GM19463 (cell line): ENCODE measurements around the gene SLC25A27.

Source experiments
- ATAC-seq: cut with Tn5 transposase; IDR thresholded peaks from one replicate; pipeline ENCODE4 v1.9.1; 2021; ENCODE audit warnings: mild to moderate bottlenecking, moderate library complexity; ENCODE audit not compliant: unreplicated experiment

Gene SLC25A27

DNA sequence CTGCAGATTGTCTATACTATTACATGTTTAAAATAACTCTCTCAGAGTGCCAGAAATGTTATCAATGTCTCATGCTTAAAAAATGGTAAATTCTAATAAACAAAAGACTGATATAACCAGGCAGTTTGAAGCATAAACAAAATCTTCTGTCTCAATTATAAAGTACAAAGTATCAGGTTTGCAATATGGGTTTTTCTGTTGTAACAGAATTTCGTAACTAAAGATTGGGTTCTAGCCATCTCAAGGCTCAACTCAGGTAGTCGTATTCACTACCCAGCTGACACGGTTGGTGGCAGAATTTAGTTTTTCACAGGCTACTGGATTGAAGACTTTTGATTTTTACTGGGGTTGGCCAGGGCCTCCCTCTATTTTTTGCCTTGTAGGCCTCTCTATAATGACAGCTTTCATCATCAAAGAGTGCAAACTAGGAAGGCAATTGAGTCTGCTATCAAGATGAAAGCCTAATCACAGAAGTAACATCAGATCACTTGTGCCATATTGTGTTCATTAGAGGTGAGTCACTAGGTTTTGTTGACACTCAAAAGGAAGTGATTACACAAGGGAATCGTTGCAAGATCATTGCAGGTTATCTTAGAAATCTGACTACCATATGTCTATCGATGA, 3.8 kb upstream of the SLC25A27 start:
- ATAC-seq: no peak

DNA sequence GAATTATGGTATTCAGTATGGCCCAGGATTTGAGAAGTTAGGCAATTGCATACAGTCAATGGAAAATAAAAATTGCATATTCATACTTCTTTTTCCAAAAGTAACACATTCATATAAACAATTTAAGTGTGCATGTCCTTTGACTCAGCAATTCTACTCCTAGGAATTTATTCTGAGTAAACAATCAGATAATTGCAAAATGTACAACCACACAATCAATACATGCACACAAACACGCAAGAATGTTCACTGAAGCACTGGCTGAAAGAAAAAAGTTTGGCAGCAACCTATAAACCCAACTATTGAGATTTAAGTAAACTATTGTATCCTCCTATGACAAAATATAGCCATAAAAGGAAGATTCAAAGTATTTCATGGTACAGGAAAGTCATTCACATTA, 1.8 kb upstream of the SLC25A27 start:
- ATAC-seq: no peak

DNA sequence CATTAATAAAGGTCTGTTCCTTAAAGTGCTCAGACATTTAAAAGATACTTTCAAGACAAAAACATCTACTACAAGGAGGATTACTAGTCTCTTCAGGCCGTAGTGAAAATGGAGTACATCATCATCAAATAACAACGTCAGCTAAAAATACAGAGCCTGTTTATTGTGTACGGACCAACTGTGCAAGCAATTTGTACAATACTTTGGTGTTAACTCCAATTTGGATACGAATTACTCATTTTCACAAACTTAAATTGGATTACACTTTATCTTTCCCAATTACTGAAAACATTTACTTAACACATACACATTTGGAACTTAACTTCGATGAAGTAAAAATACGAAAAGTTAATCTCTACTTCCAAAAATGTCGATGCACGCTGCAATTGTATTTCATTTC, 959 bp upstream of the SLC25A27 start:
- ATAC-seq: no peak

DNA sequence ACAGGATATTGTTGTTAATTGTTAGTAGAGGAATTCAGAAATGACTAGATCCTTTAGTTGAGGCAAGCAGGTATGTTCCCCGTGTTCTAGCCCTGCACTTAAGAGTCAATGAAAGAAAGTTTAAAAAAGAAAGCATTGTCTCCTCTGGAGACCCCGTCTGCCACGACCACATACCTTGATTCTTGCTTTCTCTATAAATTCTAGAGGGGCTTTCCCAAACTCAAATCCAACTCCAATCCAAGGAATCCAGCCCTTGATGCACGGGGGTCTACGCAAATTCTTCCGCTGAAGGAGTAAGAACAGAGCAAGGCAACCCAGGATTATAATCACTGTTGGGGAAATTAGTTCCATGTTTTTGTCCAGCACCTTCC, 558 bp upstream of the SLC25A27 start:
- ATAC-seq: no peak

DNA sequence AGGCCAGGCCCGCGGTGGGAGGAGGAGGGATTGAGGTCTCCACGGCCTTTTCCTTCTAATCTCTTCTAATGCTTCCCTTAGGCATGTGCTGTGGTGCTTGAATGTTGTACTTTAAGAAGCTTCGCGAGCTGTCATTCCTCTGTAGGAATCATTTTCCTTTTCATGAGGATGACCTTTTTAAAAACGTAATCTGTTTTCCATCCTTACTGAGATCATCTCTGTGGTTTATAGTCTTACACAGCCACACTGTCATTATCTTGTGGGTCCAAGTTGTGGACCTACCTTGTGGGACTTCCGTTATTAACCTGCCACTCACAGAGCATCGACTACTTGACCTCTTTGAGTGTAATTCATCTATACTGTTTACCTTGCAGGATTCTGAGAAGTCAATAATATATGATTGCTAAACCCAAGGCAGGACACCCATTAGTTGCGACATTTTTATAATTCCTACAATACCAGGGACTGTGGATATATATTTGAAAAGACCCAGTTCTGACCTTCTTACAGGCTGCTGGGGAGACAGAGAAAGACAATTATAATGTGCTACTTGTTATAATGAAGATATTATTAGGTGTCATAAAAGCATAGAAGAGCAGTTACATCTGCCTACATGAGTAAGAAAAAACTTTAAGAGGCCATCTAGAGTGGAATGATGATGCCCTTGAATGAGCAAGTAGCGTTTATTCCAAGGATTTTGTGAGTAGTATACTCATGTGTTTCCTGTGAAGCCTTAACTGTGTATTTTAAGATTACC, 842 bp downstream of the SLC25A27 start:
- no peak for ATAC-seq

DNA sequence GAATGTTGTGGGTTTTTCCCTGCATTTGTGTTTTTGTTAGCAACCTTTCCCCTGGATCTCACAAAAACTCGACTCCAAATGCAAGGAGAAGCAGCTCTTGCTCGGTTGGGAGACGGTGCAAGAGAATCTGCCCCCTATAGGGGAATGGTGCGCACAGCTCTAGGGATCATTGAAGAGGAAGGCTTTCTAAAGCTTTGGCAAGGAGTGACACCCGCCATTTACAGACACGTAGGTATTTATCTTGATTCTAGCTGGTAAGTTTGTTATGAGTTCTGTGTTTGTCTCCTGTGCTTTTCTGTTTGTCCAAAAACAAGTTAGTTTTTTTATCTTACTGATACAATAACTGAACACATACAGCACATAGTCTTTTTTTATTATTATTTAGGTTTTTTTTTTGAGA, 3.0 kb downstream of the SLC25A27 start:
- no peak for ATAC-seq

DNA sequence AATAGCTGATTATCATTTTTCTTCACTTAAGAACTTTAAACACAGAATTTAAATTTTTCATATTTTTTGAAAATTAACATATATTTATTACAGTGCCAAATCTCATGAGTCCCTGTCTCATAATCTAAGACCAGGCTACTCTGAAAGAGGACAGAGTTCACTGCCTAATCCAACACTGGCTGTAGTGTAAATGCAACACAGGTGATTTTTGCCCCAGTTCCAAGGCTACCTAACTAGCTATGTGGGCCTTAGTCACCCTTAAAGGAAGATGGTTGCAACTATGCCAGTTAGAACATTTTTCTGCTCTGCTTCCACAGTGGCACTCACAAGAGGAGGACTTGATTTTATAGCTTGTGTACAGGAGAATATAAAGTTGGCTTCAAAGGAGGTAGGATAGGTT, 4.9 kb downstream of the SLC25A27 start:
- ATAC-seq: no peak

DNA sequence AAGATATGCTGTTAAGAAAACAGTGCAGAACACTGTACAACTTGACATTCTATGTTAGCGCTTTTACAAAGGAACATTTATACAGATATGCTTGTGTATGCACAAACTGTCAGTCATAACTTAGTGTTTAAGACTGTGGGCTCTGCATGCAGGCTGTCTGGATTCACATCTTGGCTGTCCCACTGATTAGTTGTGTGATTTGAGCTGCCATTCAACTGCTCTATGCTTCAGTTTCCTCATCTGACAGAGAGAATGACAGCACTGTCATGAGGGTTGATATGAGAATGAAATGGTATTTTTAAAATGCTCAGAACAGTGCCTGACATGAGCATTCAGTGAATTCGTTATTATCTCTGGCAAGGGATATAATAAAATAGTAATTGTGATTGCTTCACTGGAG, 8.7 kb downstream of the SLC25A27 start:
- no peak for ATAC-seq

DNA sequence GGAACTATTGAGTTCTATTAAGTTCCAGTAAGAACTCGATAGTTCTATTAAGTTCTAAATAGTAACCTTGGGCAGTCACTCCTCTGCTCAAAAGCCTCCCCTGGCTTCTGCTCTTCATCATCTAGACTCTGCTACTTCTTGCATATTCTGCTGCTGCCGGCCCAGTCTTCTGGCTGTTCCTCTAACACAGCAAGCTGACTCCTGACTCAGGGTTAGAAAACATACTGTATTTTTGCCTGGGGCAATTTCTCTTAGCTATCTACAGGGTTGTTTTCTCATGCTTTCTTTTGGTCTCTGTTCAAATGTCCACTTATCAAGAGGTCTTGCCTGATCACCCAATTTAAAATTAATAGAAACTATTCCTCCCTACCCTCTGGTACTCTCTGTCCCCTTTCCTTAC, 14.6 kb downstream of the SLC25A27 start:
- ATAC-seq: no peak

DNA sequence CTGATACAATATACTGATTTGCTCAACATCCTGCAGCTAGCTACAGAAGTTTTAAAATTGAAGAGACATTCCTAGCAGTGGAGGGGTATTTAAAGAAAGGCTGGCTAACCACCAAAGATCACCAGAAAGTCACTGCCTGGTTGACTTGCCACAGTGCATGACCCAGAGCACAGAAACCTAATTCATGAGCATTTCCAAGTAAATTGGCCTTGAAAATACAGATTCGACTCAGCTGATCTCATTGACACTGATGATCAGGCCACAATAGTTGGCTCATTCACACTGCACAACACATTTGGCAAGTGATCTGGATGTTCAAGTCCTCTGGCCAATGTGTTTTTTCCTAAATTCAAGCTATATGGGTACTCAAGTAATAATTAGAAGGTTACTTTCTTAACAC, 21.6 kb downstream of the SLC25A27 start:
- no peak for ATAC-seq

DNA sequence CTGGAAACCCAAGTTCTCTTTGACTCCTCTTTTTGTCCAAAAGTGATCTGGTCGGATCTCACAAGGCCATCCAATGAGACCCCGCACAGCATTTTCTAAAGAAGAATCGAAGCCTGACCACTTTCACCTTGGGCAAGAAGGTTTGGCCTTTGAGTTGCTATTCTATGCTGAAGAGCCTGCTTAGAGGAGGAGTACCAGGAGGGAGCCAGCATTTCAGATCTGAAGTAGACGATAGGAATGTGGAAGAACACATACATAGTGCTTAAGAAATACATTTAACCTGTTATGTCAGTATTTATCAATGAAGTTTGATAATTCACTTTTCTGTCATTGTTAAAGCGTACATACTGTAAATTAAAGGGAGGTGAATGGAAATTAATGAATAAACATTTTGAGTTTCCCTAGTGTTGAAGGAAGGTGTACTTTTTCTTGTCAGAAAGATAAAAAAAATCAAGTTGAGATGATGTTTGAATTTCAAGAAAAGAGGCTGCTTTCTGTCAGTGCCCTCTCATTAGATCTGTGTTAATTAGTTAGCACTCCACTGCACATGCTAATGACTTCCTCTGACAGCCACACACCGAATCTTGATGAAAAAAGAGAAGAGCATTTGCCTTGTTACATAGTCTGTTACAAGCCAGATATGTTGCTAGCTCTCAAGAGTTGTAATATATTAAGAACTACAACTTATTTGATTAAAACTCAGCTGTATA, 24.0 kb downstream of the SLC25A27 start:
- no peak for ATAC-seq

DNA sequence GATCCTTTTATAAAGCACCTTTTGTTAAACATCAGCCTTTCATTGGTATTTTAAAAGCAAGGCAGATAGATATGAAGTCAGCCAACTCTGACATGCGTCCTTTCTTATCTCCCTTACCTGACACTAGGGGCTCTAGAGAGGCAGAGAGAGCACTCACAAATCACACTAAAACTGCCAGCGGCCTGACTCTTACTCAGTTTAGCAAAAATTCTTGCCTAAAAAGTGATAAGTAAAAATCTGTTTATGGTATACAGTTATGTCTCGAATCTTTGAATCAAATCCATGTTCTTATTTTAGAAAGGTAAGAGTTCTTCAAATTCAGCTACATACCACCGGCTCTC, 24.5 kb downstream of the SLC25A27 start:
- ATAC-seq: no peak

DNA sequence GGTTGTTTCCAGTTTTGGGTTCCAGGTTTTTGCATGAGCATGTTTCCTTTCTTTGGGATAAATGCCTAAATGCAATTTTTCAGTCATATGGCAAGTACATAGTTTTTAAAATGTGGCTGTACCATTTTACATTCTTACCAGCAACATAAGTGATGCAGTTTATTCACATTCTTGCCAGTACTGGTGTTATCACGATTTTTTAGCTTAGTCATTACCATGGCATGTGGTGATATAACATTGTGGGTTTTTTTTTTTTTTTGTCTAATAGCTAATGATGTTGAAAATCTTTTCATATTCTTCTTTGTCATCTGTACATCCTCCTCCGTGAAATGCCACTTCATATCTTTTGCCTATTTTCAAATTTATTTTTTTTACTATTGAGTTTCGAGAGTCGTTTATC, 32.0 kb downstream of the SLC25A27 start:
- no peak for ATAC-seq

DNA sequence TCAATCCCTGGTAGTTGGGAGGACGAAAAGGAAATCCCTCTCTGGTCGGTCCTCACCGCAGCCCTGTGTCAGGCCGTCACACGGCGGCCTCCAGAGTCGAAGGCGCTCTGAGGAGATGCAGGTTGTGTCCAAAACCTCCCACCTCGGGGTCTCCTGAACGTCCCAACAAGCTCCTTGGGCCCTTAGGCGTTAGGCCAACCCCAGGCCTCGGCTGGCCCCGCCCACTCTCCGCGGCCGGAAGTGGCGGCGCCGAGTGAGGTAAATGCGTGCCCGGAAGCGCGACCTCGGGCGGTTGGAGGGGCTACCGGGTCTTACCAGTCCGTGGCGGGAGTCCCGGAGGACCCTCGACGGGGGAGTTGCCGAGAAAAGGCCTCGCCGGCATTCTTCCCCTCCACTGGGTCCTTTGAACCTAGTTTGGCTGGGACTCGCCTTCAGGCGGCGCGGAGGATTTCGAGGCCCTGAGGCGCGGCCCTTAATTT, 34.9 kb downstream of the SLC25A27 start, which contains the start of gene TDRD6:
TSS of gene TDRD6 (plus strand) at position 267 of the 479 bp plus-strand sequence. CDS start 244 bp downstream, outside the sequence.
- no peak for ATAC-seq

DNA sequence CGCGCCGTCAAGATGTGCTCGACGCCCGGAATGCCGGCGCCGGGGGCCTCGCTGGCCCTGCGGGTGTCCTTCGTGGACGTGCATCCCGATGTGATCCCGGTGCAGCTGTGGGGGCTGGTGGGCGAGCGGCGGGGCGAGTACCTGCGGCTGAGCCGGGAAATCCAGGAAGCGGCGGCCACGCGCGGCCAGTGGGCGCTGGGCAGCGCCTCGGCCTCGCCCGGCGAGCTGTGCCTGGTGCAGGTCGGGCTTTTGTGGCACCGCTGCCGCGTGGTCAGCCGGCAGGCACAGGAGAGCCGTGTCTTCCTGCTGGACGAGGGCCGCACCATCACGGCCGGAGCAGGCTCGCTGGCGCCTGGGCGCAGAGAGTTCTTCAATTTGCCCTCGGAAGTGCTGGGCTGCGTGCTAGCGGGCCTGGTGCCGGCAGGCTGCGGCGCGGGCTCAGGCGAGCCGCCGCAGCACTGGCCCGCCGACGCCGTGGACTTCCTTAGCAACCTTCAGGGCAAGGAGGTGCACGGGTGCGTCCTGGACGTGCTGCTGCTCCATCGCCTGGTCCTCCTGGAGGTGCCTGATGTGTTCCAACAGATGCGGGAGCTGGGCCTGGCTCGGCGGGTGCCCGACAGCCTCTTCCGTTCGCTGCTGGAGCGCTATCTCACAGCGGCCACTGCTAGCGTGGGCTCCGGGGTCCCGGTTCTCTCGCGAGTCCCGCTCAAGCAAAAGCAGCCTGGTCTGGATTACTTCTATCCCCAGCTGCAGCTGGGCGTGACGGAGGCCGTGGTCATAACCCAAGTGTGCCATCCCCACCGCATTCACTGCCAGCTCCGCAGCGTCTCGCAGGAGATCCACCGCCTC, 35.6 kb downstream of the SLC25A27 start:
- ATAC-seq: no peak

DNA sequence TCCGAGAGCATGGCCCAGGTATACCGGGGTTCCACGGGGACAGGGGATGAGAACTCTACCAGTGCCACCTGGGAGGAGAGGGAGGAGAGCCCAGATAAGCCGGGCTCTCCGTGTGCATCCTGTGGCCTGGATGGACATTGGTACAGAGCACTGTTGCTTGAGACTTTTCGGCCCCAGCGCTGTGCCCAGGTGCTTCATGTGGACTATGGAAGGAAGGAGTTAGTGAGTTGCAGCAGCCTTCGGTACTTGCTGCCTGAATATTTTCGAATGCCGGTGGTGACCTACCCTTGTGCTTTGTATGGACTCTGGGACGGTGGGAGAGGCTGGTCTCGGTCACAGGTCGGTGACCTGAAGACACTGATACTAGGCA, 36.2 kb downstream of the SLC25A27 start:
- no peak for ATAC-seq

DNA sequence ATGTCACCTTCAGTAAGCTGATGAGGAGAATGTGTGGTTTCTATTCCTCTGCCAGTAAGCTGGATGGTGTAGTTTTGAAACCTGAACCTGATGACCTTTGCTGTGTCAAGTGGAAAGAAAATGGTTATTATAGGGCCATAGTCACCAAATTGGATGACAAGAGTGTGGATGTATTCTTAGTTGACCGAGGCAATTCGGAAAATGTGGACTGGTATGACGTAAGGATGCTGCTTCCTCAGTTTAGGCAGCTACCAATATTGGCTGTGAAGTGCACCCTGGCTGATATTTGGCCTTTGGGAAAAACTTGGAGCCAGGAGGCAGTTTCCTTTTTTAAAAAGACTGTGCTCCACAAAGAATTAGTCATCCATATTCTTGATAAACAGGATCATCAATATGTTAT, 36.9 kb downstream of the SLC25A27 start:
- ATAC-seq: no peak

DNA sequence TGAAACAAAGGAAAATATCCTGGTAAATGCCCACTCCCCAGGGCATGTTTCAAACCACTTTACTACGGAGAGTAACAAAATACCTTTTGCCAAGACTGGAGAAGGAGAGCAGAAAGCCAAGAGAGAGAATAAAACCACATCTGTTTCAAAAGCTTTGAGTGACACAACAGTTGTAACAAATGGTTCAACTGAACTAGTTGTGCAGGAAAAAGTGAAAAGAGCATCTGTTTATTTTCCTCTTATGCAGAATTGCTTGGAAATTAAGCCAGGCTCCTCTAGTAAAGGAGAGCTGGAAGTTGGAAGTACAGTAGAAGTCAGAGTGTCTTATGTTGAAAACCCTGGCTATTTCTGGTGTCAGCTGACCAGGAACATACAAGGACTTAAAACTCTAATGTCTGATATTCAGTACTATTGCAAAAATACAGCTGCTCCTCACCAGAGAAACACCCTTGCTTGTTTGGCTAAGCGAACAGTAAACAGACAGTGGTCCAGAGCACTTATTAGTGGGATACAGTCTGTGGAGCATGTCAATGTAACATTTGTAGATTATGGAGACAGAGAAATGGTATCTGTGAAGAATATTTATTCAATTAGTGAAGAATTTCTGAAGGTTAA, 37.5 kb downstream of the SLC25A27 start:
- ATAC-seq: no peak

DNA sequence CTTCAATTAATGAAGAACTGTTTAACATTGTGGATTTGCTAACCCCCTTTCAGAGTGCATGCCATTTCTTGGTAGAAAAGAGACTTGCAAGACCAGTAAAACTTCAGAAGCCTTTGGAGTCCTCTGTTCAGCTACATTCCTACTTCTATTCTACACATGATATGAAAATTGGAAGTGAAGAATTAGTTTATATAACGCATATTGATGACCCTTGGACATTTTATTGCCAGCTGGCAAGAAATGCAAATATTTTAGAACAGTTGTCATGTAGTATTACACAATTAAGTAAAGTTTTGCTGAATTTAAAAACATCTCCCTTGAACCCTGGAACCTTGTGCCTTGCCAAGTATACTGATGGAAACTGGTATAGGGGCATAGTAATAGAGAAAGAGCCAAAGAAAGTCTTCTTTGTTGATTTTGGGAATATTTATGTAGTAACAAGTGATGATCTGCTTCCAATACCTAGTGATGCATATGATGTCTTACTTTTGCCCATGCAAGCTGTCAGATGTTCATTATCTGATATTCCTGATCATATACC, 38.2 kb downstream of the SLC25A27 start:
- no peak for ATAC-seq

DNA sequence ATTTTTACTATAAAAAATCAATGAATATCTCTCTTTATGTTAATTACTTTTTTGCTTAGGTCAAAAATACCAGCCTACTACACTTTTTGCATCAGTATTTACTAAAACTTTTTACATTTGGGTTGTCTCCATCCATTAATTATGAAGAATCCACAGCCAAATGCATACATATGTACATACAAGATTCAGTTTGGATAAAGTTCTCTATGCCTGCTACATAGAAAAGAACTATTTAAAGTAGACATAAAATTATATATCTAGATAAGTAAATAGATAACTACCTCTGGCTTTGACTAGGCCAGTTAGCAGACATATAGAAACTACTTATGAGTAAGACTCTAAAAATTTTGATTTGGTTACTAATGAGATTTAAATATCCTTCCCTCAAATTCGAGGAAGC, 47.2 kb downstream of the SLC25A27 start:
- ATAC-seq: no peak

DNA sequence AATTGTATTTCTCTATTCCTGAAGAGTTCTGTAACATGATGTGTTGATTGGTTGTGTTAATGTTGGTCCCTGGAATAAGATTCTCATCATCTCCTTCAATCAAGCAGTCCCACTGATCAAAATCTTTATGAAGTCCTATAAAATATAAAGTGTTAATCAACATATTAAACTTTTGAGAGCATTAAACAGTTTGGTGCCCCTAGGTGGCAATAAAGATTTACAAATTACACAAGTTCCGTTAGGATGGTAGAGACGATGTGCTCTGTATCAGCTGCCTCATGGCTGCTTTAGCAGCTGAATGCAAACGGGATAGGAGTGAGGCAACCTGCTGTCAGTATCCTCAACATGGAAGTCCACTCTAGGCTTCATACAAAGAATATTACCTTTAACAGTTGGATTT, 51.8 kb downstream of the SLC25A27 start:
- no peak for ATAC-seq
